SK-N-DZ (cell line): Measurements from ENCODE around the gene TYROBP.
A peak's percentile ranks its signal among the peaks of the same experiment; 100 is the strongest.
"Not testable (repeated sequence)": the region's sequence is repeated elsewhere in the genome, so short reads cannot be mapped to it uniquely, and the experiment has no call there.

Experiments
- DNase-seq: peaks from one replicate; pipeline ENCODE4 v3.0.0-alpha.2; 2015; ENCODE audit warnings: low spot score

The TYROBP gene

DNA sequence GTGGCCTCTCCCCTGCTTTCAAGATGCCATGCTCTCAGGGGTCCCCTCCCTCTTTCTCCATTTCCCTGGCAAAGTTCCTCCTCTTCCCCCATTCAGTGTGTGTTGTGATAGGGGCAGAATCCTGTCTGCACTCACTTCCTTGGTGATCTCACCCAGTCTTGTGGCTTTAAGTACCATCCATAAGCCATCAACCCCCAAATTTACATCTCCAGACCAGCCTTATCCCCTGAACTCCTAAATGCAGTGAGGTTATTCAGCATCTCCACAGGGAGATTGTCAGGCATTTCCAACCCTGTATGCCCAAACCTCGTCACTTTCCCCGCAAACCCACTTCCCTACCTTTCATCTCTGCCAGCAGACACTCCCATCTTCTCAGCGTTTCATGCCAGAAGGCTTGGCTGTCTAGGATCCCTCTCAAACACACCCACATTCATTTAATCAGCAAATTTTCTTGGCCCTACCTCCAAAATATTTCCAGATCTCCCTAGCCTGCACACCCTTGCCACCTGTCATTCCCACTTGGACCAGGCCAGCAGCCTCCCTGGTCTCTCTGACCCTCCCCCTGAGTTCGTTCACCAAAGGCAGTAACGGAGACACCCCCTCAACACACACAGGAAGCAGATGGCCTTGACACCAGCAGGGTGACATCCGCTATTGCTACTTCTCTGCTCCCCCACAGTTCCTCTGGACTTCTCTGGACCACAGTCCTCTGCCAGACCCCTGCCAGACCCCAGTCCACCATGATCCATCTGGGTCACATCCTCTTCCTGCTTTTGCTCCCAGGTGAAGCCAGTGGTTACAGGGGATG is 6.0 kb downstream of the TYROBP start, which contains the start of gene HCST:
HCST (plus strand) TSS at position 676 of the 808 bp plus-strand sequence; CDS start at position 741, 65 bp downstream.
- no peak for DNase-seq

DNA sequence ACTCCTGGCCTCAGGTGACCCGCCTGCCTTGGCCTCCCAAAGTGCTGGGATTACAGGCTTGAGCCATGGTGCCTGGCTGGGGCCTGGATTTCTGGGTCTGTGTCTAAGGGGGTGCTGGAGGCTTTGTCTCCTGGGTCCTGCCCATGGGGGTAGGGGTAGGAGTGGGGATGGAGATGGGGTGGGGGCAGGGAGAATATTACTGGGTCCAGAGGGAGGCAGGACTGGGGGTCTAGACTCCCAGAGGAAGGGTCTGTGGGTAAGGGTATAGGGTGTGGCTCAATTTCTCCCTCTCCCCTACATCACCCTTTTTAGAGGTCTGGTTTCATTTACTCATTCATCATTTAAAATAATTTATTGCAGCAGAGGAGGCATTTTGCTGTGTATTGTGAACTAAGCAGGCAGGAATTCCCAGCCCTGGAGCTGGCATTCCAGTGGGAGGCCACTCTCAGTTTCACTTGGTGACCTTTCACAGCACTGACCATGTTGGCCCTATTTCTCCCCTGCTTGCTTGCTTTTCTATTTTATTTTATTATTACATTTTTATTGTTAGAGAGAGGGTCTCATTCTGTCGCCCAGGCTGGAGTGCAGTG is 6.9 kb downstream of the TYROBP start:
- DNase-seq, result no peak

GRCh38 chr19:35899547-35900214 is 8.4 kb downstream of the TYROBP start:
- peak; percentile 65 for DNase-seq

GRCh38 chr19:35898499-35898809 is 9.6 kb downstream of the TYROBP start:
- no peak for DNase-seq

DNA sequence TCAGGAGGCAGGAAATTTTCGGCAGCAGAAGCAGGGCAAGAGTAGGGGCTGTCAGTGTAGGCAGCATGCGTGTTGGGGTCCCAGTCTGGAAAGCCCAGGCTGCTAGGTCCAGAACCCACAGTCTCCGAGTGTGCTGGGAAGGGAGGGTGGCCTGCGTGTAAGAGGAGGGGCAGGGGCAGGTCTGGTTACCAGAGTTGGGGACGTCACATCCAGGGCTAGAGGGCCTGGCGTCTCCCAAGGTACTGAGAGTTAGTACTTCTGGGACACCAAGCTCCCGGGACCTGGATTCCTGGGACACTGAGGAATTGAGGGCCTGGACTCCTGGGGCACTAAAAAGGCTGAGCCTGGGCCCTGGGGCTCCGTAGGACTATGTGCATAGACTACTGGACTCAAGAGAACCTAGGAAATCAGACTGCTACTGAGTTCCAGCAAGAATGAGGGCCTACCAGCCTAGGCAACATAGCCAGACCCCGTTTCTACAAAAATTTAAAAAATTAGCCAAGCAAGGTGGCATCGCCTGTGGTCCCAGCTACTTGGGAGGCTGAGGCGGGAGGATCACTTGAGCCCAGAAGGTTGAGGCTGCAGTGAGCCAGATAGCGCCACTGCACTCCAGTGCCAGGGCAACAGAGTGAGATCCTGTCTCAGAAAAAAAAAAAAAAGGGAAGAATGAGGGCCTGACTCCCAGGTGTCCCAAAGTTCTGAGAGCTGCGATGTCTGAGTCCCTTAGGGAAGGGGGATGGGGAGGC is 10.2 kb downstream of the TYROBP start:
- DNase-seq, result no peak

DNA sequence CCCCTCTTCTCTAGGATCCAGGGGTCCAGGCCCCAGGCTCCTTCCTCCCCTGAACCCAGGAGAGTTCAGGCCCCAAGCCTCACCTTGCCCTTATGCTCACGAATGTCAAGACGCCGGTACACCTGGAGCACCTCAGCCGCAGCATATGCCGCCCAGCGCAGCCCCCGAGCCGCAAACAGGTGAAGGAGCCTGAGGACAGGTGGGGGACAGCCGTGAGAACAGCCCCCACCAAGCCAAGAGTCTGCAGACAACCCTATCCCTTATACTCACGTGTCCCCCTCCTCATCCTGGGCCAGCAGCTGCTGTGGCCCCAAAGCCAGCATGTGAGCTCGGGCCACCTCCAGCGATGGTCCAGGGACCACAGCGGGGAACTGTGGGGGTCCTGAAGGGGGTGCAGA is 11.5 kb downstream of the TYROBP start:
- DNase-seq, result no peak

- DNase-seq, result no peak
Measured at GRCh38 chr19:35895911-35896642, 12.0 kb downstream of the TYROBP start.

- DNase-seq, result no peak
Measured at GRCh38 chr19:35894342-35894741, 13.8 kb downstream of the TYROBP start.

DNA sequence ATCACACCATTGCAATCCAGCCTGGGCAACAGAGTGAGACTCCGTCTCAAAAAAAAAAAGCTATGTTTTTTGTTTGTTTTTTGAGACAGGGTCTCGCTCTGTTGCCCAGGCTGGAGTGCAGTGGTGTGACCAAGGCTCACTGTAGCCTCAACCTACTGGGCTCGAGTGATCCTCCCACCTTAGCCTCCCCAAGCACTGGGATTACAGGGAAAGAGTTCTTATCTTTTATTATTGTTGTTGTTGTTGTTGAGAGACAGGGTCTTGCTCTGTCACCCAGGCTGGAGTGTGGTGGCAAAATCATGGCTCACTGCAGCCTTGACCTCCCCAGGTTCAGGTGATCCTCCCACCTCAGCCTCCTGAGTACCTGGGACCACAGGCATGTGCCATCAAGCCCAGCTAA is 16.3 kb downstream of the TYROBP start:
- not testable (repeated sequence) for DNase-seq

GRCh38 chr19:35890113-35890650 is 17.9 kb downstream of the TYROBP start:
- no peak for DNase-seq

DNA sequence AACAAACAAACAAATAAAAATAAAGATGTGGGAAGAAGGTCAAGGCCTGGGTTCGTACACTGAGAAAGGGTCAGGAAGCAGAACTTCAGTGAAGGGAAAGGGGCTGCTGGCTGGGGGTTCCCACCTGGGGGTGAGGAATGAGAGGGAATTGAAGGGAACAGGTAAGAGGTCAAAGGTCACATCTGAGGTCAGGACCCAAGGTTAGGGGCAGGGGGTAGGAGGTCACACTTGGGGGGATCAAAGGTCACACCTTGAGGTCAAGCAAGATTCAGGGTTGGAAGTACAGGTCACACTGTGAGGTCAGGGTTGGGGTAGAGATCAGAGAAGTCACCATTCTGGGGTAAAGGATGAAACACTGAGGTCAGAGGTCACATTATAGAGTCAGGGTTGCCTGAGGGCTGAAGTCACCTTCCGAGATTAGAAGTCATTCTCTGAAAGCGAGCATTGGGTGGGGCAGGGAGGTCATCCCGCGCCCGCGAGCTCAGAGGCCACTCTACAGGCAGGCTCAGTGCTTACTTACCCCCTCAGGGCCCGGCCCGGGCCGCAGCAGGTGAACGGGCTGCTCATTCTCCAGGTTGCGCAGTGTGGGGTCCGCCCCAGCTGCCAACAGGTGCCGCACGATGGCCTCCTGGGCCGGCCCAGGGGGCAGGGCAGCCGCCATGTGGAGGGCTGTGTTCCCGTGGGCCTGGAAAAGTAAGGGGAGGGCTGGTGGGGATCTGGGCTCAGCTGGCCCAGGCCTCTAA is 18.6 kb downstream of the TYROBP start:
- no peak for DNase-seq

DNA sequence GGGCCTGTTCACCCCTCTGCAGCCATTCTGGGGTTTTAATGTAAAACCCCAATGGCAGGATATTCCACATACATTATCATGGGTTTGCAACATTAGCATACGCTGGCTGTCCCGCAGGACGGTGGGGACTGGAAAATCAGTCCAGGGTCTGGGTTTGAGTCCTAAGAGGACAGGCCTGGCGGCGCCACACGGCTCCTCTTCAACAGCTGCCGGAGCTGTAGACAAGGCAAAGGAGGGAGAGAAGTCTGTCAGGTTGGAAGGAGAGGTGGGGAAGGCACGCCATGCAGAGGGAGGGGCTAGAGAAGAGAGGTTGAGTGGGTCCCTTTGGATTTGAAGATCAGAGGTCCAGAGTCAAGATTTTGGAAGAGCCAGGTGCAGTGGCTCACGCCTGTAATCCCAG is 19.7 kb downstream of the TYROBP start:
- no peak for DNase-seq

GRCh38 chr19:35887197-35887596 is 20.9 kb downstream of the TYROBP start:
- no peak for DNase-seq

DNA sequence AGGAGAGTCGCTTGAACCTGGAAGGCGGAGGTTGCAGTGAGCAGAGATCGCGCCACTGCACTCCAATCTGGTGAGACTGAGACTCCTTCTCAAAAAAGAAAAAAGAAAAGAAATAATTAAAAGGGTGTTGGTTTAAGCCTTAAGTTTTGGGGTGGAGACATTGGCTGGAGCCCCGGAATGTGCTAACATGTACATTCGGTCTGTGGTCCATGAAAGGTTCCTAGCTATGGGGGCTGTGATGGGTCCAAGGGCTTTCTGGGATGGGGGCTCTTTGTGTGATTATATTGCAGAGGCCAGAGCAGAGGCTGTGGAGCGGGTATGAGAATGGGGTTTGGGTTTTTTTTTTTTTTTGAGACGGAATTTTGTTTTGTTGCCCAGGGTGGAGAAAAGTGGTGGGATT is 22.2 kb downstream of the TYROBP start:
- DNase-seq, result no peak

DNA sequence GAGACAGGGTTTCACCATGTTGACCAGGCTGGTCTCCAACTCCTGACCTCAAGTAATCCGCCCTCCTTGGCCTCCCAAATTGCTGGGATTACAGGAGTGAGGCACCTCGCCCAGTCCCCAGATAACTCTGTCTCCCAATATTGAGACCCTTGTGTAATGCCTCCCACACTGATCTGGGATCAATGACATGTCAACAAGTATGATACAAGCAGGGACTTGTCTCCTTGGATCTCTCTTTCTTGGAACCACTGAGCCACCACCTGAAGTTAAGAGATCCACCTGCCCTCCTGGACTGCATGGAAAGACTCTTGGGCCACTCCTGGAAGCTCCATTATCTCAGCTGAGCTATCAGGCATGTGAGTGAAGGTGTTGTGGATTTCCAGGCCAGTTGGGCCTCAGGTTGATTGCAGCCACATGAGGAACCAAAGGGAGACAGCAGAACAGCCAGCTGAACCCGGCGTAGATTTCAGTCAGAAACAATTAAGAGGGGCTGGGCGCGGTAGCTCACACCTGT is 22.8 kb downstream of the TYROBP start:
- no peak for DNase-seq

DNA sequence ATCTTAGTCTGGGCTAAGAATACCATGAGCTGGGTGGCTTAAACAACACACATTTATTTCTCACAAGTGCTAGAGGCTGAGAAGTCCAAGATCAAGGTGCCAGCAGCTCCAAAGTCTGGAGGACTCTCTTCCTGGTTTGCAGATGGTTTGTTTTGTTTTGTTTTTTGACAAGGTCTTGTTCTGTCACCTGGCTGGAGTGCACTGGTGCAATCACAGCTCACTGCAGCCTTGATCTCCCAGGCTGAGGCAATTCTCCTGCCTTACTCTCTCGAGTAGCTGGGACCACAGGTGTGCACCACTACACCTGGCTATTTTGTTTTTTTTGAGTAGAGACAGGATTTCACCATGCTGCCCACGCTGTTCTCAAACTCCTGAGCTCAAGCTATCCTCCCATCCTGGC is 24.2 kb downstream of the TYROBP start:
- no peak for DNase-seq

GRCh38 chr19:35882114-35882832 is 25.8 kb downstream of the TYROBP start:
- peak; percentile 73 for DNase-seq

DNA sequence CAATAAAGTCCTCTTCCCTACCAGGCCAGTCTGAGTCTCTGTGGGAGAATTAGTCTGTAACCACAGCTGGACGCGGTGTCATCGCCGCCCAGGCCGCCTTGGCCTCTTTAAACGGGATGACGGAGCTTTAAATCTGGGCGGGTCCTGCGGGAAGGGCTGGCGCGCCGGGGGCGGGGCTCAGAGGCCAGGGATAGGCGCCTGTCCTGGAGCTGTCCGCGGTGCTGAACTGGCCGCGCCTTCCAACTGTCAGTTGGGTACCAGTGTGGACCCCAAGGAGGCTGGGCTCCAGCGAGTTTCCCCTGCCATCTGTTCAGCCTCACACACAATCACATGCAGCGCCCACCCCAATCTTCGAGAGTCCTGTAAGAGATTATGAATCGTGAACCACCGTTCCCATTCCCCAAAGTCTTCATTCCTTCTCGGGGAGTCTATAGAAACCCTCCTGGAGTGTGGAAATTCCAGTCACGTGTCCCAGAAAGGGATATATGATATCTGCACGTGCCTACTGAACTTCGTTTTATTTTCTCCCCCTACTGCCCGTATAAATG is 28.3 kb downstream of the TYROBP start:
- peak; percentile 67 for DNase-seq

DNA sequence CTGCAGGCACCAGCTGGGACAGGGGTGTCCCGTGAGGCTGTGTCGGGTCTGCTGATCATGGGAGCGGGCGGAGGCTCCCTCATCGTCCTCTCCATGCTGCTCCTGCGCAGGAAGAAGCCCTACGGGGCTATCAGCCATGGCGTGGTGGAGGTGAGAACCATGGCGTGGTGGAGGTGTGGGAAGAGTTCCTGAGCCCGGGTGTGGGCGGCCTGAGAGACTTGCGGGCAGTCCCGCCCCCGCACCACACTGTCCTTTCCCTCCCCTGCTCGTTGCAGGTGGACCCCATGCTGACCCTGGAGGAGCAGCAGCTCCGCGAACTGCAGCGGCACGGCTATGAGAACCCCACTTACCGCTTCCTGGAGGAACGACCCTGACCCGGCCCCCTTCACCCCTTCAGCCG is 29.0 kb downstream of the TYROBP start:
- no peak for DNase-seq
